ENCODE results near the gene OR2S2.

Gene OR2S2

GRCh38 chr9:35938474-35939356 lies 19.2 kb downstream of the OR2S2 start:
- H3K4me1 ChIP-seq (ENCODE audit: control insufficient read depth in 2 of 2, insufficient read depth in 1 of 2, low read depth in 1 of 2, low read length in 2 of 2) = no peaks in the 10 kb centered on the region

GRCh38 chr9:35937227-35937626 lies 20.7 kb downstream of the OR2S2 start:
- Histone ChIP-seq H3K4me1 (ENCODE audit: control insufficient read depth in 2 of 2, insufficient read depth in 1 of 2, low read depth in 1 of 2, low read length in 2 of 2) (no peaks in the 10 kb centered on the region), H2AFZ (ENCODE audit: low read length) (no peak overlapping the region), H3K23ac (ENCODE audit: low read depth, low read length, poor library complexity) (no peak overlapping the region), H2BK15ac (ENCODE audit: low read length) (no peak overlapping the region), H3K36me3 (replicated peaks in 1 of 2; ENCODE audit: control insufficient read depth in 2 of 2, insufficient read depth in 2 of 2, low read length in 2 of 2) (no peaks in the 10 kb centered on the region), H3K4me2 (ENCODE audit: insufficient read depth, low read length, poor library complexity, severe bottlenecking) (no peak overlapping the region), H2BK12ac (ENCODE audit: low read length) (no peak overlapping the region), H3K27me3 (ENCODE audit: control insufficient read depth in 3 of 3, insufficient read depth in 3 of 3, low read depth in 1 of 3, low read length in 3 of 3) (peaks cover 0 to 15% (median 3%) of the 10 kb centered on the region in 3 experiments), H3K9me3 (replicated peaks in 1 of 2; ENCODE audit: control insufficient read depth in 2 of 2, insufficient read depth in 1 of 2, low read depth in 1 of 2, low read length in 2 of 2) (peaks cover 0 to 2% of the 10 kb centered on the region in 2 donors), H3K4me3 (ENCODE audit: low read length in 2 of 2) (no peak overlapping the region), H4K8ac (ENCODE audit: low read depth, low read length) (no peak overlapping the region), H2BK120ac (ENCODE audit: low read depth, low read length) (no peak overlapping the region), H3K18ac (ENCODE audit: low read length) (no peak overlapping the region), H3K14ac (ENCODE audit: low read length) (no peak overlapping the region), H3K27ac (replicated peaks; ENCODE audit: low read length) (no peak overlapping the region), H3K9ac (ENCODE audit: low read depth, low read length, poor library complexity) (no peak overlapping the region), H2AK5ac (ENCODE audit: low read depth, low read length) (no peak overlapping the region), H3K79me1 (ENCODE audit: low read depth, low read length) (no peaks in the 10 kb centered on the region), H3K4ac (ENCODE audit: low read length) (no peak overlapping the region), H2BK5ac (ENCODE audit: low read length) (no peak overlapping the region), H4K91ac (ENCODE audit: low read depth, low read length, poor library complexity) (no peak overlapping the region)
- no peak for DNase-seq (ENCODE audit: low spot score)
- WGBS, 2 donors (ENCODE audit: extremely low coverage in 2 of 2, insufficient read length in 2 of 2, insufficient replicate concordance in 1 of 2) = no CpG with 5 or more reads among the region's 2 CpGs

More at GRCh38 chr9:35938474-35939356, 19.2 kb downstream of the OR2S2 start:
- Histone ChIP-seq H3K14ac (ENCODE audit: low read length) (no peak overlapping the region), H3K4me3 (ENCODE audit: low read length in 2 of 2) (no peak overlapping the region), H2AK5ac (ENCODE audit: low read depth, low read length) (no peak overlapping the region), H2BK15ac (ENCODE audit: low read length) (no peak overlapping the region), H3K4ac (ENCODE audit: low read length) (no peak overlapping the region), H2BK12ac (ENCODE audit: low read length) (no peak overlapping the region), H3K79me1 (ENCODE audit: low read depth, low read length) (no peaks in the 10 kb centered on the region), H3K36me3 (replicated peaks in 1 of 2; ENCODE audit: control insufficient read depth in 2 of 2, insufficient read depth in 2 of 2, low read length in 2 of 2) (no peaks in the 10 kb centered on the region), H3K9ac (ENCODE audit: low read depth, low read length, poor library complexity) (no peak overlapping the region), H3K4me2 (ENCODE audit: insufficient read depth, low read length, poor library complexity, severe bottlenecking) (no peak overlapping the region), H3K23ac (ENCODE audit: low read depth, low read length, poor library complexity) (no peak overlapping the region), H3K27me3 (ENCODE audit: control insufficient read depth in 3 of 3, insufficient read depth in 3 of 3, low read depth in 1 of 3, low read length in 3 of 3) (peaks cover 0 to 16% (median 14%) of the 10 kb centered on the region in 3 experiments), H4K91ac (ENCODE audit: low read depth, low read length, poor library complexity) (no peak overlapping the region), H2BK5ac (ENCODE audit: low read length) (no peak overlapping the region), H4K8ac (ENCODE audit: low read depth, low read length) (no peak overlapping the region), H3K18ac (ENCODE audit: low read length) (no peak overlapping the region), H2AFZ (ENCODE audit: low read length) (no peak overlapping the region), H3K27ac (replicated peaks; ENCODE audit: low read length) (no peak overlapping the region), H3K9me3 (replicated peaks in 1 of 2; ENCODE audit: control insufficient read depth in 2 of 2, insufficient read depth in 1 of 2, low read depth in 1 of 2, low read length in 2 of 2) (peaks cover 1 to 2% of the 10 kb centered on the region in 2 donors), H2BK120ac (ENCODE audit: low read depth, low read length) (no peak overlapping the region)
- no peak for DNase-seq (ENCODE audit: low spot score)
- no CpG with 5 or more reads among the region's 10 CpGs for WGBS, 2 donors (ENCODE audit: extremely low coverage in 2 of 2, insufficient read length in 2 of 2, insufficient replicate concordance in 1 of 2)

- H3K4ac ChIP-seq (ENCODE audit: low read length) = no peak overlapping the region
- no peak for DNase-seq (ENCODE audit: low spot score)
- no peak overlapping the region for H2BK12ac ChIP-seq (ENCODE audit: low read length)
- H3K9me3 ChIP-seq (replicated peaks in 1 of 2; ENCODE audit: control insufficient read depth in 2 of 2, insufficient read depth in 1 of 2, low read depth in 1 of 2, low read length in 2 of 2) = peaks cover 0 to 2% of the 10 kb centered on the region in 2 donors
- H3K14ac ChIP-seq (ENCODE audit: low read length) = no peak overlapping the region
- no peak overlapping the region for H4K8ac ChIP-seq (ENCODE audit: low read depth, low read length)
- H2AK5ac ChIP-seq (ENCODE audit: low read depth, low read length) = no peak overlapping the region
- H4K91ac ChIP-seq (ENCODE audit: low read depth, low read length, poor library complexity) = no peak overlapping the region
- no peak overlapping the region for H2AFZ ChIP-seq (ENCODE audit: low read length)
- no peaks in the 10 kb centered on the region for H3K79me1 ChIP-seq (ENCODE audit: low read depth, low read length)
- WGBS, 2 donors (ENCODE audit: extremely low coverage in 2 of 2, insufficient read length in 2 of 2, insufficient replicate concordance in 1 of 2) = no CpG with 5 or more reads among the region's 7 CpGs
- no peak overlapping the region for H2BK120ac ChIP-seq (ENCODE audit: low read depth, low read length)
- H3K4me3 ChIP-seq (ENCODE audit: low read length in 2 of 2) = no peak overlapping the region
- no peak overlapping the region for H3K9ac ChIP-seq (ENCODE audit: low read depth, low read length, poor library complexity)
- H2BK15ac ChIP-seq (ENCODE audit: low read length) = no peak overlapping the region
- H3K18ac ChIP-seq (ENCODE audit: low read length) = no peak overlapping the region
- H3K23ac ChIP-seq (ENCODE audit: low read depth, low read length, poor library complexity) = no peak overlapping the region
- H3K27me3 ChIP-seq (ENCODE audit: control insufficient read depth in 3 of 3, insufficient read depth in 3 of 3, low read depth in 1 of 3, low read length in 3 of 3) = peaks cover 0 to 3% (median 2%) of the 10 kb centered on the region in 3 experiments
- no peak overlapping the region for H3K27ac ChIP-seq (replicated peaks; ENCODE audit: low read length)
- H3K4me1 ChIP-seq (ENCODE audit: control insufficient read depth in 2 of 2, insufficient read depth in 1 of 2, low read depth in 1 of 2, low read length in 2 of 2) = no peaks in the 10 kb centered on the region
- H2BK5ac ChIP-seq (ENCODE audit: low read length) = no peak overlapping the region
- no peaks in the 10 kb centered on the region for H3K36me3 ChIP-seq (replicated peaks in 1 of 2; ENCODE audit: control insufficient read depth in 2 of 2, insufficient read depth in 2 of 2, low read length in 2 of 2)
- H3K4me2 ChIP-seq (ENCODE audit: insufficient read depth, low read length, poor library complexity, severe bottlenecking) = no peak overlapping the region
Observed at GRCh38 chr9:35935755-35936509, 22.0 kb downstream of the OR2S2 start.

- no peaks in the 10 kb centered on the region for H3K27me3 ChIP-seq (ENCODE audit: control insufficient read depth in 3 of 3, insufficient read depth in 3 of 3, low read depth in 1 of 3, low read length in 3 of 3)
- no peak overlapping the region for H3K9ac ChIP-seq (ENCODE audit: low read depth, low read length, poor library complexity)
- H3K18ac ChIP-seq (ENCODE audit: low read length) = no peak overlapping the region
- no peak for DNase-seq (ENCODE audit: low spot score)
- no peak overlapping the region for H4K8ac ChIP-seq (ENCODE audit: low read depth, low read length)
- no peak overlapping the region for H2AFZ ChIP-seq (ENCODE audit: low read length)
- H2BK120ac ChIP-seq (ENCODE audit: low read depth, low read length) = no peak overlapping the region
- H2BK12ac ChIP-seq (ENCODE audit: low read length) = no peak overlapping the region
- H4K91ac ChIP-seq (ENCODE audit: low read depth, low read length, poor library complexity) = no peak overlapping the region
- no peak overlapping the region for H3K4me3 ChIP-seq (ENCODE audit: low read length in 2 of 2)
- H2AK5ac ChIP-seq (ENCODE audit: low read depth, low read length) = no peak overlapping the region
- H3K4me1 ChIP-seq (ENCODE audit: control insufficient read depth in 2 of 2, insufficient read depth in 1 of 2, low read depth in 1 of 2, low read length in 2 of 2) = no peaks in the 10 kb centered on the region
- no peak overlapping the region for H3K14ac ChIP-seq (ENCODE audit: low read length)
- H2BK5ac ChIP-seq (ENCODE audit: low read length) = no peak overlapping the region
- peaks cover 0 to 2% of the 10 kb centered on the region in 2 donors for H3K9me3 ChIP-seq (replicated peaks in 1 of 2; ENCODE audit: control insufficient read depth in 2 of 2, insufficient read depth in 1 of 2, low read depth in 1 of 2, low read length in 2 of 2)
- no peaks in the 10 kb centered on the region for H3K79me1 ChIP-seq (ENCODE audit: low read depth, low read length)
- no CpG with 5 or more reads among the region's 4 CpGs for WGBS, 2 donors (ENCODE audit: extremely low coverage in 2 of 2, insufficient read length in 2 of 2, insufficient replicate concordance in 1 of 2)
- H2BK15ac ChIP-seq (ENCODE audit: low read length) = no peak overlapping the region
- H3K4ac ChIP-seq (ENCODE audit: low read length) = no peak overlapping the region
- H3K27ac ChIP-seq (replicated peaks; ENCODE audit: low read length) = no peak overlapping the region
- H3K23ac ChIP-seq (ENCODE audit: low read depth, low read length, poor library complexity) = no peak overlapping the region
- no peak overlapping the region for H3K4me2 ChIP-seq (ENCODE audit: insufficient read depth, low read length, poor library complexity, severe bottlenecking)
- no peaks in the 10 kb centered on the region for H3K36me3 ChIP-seq (replicated peaks in 1 of 2; ENCODE audit: control insufficient read depth in 2 of 2, insufficient read depth in 2 of 2, low read length in 2 of 2)
Observed at GRCh38 chr9:35935261-35935660, 22.7 kb downstream of the OR2S2 start.
